GM19099 (cell line): ENCODE measurements around the gene POP4.

ENCODE experiments used
- POLR2A ChIP-seq: IDR thresholded peaks from 3 replicates; pipeline ENCODE4 v1.6.1; 2011; ENCODE audit warnings: low read depth; ENCODE audit not compliant: insufficient read length; ENCODE audit errors: extremely low read depth

Gene POP4

DNA sequence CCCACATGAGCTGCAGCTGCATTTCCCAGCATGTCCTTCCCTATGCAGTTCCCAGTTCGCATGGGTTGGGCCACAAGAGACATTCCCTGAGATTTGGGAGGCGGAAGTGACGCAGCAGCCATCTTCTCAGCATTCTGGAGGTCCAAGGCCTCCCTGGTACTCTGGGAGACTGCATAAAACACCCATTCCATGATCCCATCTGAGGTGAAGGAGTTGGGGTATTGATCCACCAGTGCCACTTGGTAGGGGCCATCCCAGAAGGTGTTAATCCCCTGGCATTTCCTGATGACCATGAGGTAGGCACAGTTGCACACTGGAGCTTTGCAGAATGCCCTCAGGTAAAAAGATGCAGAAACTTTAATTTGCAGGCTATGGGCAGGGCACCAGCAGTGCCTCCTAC is 25.4 kb downstream of the POP4 start:
- TF ChIP-seq POLR2A = no peak

DNA sequence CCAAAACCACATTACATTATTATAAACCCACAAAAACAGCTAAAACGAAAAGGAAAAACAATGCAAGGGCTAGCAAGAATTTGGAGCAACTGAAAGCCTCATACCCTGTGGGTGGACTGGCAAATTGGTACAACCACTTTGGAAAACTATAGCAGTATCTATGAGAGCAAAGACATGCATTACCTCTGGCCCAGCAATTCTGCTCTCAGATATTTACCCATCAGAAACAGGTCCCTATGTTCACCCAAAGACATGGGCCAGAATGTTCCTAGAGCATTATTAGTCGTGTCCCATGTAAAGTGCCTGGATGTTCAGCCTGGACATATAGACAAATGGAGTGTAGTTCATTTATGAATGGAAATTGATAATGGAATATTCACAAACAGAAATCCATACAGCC is 27.9 kb downstream of the POP4 start:
- no peak for TF ChIP-seq POLR2A

DNA sequence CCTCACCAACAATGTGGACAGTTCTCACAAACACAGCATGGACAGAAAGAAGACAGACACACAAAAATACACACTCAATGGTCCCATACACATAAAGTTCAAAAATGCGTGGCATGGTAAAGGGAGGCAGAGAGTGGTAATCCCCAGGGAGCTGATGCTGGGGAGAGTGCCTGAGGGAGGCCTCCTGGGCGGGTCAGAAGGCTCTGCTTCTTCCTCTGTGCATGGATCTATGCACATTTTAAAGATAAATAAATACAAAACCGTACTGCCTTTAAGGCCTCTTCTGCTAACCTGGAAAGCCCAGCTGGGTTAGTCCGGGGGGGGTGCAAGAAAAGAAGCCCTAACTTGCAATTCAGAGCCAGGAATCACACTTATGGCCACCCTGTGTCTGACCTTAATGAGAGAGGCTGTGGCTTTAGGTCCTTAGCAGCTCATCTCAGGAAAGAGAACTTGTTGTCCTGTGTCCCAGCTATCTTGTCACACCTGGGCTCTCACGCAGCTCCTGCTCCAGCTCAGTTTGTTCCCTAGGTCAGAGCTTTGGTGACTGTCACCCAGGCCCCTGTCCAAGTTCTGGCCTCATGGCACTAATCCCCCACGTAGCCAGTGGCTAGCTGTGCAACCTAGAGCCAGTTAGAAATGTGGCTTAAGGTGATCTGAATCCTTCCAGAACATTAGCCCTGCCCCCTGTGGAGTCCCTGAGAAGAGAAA is 28.5 kb downstream of the POP4 start:
- no peak for TF ChIP-seq POLR2A

DNA sequence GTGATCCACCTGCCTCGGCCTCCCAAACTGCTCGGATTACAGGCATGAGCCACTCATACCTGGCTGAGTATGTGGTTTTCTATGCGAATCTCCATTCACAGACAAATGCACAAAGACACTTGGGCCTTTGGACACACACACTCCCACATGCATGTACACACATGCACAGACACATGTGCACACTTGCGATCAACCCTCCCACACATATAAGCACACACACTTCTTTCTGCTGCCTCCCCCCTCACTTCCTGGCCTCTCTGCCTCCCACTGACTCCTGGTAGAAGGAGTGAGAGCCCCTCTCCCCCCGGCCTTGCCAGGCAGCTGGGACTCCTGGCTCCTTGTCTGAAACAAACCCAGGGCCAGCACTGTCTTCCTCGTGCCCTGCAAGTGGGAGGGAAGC is 29.9 kb downstream of the POP4 start:
- TF ChIP-seq POLR2A = no peak

DNA sequence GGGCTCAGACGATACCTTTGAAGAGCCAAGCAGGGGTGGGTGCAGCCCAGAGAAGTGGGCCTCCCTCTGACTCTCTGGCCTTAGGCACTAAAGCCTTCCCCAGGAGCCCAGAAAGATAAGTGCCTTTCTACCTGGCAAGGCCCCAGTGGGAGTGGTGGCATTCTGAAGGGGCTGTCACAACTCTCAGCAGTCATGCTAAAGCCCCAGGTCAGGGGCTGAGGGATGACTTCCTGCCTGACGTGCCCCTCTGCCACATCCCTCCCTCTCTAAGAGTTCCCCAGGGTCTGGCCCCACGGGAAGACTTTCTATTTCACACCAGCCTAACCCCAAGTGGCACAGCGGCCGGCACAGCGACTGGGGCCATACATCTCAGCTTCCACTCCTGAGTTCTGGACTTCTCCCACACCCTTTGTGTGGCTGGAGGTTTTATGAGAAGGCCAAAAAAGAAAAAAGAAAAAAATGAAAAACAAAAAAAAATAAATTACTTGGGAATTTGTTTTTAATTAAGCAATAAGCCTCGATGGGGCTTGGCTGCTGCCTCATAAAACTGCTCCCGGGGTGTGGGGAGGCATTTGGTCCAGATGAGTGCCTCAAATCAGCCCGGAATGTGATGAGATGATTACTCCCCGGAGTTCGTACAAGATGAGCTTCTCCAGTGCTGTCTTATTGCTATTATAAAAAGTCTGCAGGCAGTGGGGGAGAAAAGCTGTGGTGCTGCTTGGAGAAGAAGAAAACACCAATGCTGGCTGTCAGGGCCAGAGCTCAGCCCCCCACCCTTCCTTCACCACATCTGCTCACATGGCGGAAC is 30.7 kb downstream of the POP4 start:
- no peak for TF ChIP-seq POLR2A

DNA sequence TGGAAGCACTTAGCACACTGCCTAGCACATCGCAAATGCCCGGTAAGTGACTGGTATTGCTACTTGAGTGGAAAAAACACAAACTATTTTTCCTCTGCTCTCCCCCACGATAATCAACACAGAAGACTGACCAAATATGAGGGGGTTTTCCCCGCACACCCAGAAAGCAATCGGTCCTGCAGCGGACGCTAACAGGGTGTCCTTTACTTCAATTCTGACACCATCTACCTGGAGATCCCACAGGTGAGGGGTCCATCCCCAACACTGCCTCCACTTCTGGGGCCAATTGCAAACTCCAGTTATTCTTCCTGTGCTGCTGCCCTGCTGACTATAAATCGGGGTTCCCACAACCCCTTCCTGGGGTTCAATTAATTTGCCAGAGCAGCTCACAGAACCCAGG is 33.0 kb downstream of the POP4 start:
- TF ChIP-seq POLR2A = no peak

DNA sequence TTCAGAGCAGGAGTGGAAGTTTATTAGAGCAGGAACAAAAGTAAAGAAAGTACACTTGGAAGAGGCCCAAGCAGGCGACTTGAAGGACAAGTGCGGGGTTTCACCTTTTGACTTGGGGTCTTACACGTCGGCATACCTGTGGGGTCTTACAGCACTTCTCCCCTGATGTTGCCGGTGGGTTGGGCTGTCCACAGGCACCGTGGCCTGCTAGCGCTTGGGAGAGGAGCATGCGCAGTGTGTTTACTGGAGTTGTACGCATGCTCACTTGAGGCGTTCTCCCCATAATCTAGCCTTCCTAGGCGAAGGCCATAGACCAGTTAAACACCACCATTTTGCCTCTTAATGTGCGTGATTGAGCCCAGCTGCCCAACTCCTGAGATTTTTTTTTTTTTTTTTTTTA is 34.1 kb downstream of the POP4 start:
- no peak for TF ChIP-seq POLR2A

DNA sequence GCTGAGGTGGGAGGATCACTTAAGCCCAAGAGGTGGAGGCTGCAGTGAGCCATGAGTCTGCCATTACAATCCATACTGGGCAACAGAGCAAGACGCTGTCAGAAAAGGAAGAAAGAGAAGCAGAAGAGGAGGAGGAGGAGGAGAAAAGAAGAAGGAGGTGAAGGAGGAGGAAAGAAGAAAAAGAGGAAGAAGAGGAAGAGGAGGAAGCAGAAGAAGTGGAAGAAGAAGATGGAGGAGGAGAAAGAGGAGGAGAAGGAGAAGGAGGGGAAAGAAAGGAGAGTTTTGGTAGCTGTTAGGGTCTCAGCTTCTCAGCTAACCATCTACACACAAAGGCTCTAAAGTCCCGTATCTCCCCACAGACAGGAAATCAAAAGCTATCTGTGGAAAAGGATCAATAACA is 35.5 kb downstream of the POP4 start:
- no peak for TF ChIP-seq POLR2A

DNA sequence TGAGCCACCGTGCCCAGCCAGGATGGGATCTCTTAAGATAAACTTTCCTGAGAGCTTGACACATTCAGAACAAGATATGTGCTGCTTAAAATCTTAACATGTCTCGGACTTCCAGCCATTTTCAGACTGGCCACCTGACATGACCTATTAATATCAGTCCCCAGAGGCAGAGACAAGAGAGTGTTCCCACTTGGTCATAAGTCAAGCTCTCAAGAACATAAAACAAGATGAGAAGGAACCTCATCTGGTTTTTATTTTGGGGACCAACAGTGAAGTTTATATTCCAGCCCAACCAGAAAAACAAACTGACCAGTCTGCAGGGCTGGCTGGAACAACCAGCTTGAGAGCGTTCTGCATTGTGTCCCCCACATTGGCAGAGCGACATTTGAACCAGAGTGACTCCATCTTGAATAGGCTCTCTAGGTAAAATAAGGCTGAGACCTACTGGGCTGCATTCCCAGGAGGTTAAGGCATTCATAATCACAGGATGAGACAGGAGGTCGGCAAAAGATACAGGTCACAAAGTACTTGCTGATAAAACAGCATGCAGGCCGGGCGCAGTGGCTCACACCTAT is 37.4 kb downstream of the POP4 start:
- no peak for TF ChIP-seq POLR2A

DNA sequence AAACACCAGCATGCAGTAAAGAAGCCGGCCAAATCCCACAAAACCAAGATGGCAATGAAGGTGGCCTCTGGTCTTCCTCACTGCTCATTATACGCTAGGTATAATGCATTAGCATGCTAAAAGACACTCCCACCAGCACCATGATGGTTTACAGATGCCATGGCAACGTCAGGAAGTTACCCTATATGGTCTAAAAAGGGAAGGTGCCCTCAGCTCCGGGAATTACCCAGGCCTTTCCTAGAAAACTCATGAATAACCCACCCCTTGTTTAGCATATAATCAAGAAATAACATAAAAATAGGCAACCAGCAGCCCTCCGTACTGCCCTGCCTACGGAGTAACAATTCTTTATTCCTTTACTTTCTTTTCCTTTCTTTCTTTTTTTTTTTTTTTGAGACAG is 38.1 kb downstream of the POP4 start:
- no peak for TF ChIP-seq POLR2A

DNA sequence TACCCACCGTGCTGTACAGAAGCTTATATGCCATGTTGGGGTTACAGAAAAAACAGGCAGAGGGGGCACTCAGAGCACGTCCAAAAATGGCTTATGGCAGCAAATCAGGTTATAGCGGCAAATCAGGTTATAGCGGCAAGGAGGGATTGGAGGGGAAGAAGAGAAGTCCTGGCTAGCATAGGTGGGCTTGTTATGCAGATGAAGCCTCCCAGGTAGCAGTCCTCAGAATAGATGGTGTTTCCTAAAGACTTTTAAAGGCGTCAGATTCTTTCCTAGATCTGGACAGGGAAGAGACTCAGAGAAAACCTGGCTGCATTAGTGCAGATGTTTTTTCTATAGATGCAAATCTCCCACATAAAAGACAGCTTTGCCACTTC is 39.4 kb downstream of the POP4 start:
- no peak for TF ChIP-seq POLR2A

DNA sequence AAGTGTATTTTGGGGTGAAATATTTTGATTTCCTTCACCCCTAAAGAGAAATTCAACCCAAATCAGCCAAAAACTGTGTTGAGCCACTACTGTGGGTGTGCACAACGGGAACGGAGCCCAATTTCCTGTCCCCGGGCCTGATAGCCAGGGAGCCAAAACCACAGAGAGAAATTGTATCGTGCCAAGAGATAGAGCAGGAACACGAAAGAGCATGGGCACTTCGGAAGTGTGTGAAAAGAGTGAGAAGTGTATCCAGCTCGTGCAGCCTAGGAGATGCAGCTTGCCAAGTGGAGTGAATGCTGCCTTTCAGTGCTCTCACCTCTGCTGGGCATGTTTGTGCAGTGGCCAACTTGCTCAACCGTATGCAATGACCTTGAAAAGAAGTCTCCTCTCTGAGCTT is 39.8 kb downstream of the POP4 start:
- TF ChIP-seq POLR2A = no peak

DNA sequence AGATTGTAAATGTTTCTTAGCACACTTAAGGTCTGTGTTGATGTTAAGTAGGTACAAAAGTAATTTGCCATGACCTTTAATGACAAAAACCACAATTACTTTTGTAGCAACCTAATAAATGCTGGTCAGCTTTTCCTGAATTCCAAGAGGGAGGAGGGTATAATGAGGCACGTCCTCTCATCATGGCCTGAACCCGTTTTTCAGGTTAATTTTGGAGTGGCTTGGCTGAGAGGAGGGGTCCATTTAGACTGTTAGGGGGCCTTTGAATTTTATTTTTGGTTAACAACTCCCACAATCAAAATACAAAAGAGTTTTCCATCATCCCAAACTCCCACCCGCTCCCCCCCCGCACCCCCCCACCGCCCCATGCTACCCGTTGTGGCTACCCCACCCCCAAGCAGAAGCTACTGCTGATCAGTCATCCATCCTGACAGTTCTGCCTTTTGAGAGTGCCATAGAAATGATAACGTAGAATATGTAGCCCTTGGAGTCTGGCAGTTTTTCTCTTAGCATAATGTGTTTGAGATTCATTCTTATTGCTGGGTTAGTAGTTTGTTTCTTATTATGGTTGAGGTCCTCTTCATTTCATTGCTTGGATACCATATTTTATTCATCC is 44.8 kb downstream of the POP4 start:
- TF ChIP-seq POLR2A = no peak

DNA sequence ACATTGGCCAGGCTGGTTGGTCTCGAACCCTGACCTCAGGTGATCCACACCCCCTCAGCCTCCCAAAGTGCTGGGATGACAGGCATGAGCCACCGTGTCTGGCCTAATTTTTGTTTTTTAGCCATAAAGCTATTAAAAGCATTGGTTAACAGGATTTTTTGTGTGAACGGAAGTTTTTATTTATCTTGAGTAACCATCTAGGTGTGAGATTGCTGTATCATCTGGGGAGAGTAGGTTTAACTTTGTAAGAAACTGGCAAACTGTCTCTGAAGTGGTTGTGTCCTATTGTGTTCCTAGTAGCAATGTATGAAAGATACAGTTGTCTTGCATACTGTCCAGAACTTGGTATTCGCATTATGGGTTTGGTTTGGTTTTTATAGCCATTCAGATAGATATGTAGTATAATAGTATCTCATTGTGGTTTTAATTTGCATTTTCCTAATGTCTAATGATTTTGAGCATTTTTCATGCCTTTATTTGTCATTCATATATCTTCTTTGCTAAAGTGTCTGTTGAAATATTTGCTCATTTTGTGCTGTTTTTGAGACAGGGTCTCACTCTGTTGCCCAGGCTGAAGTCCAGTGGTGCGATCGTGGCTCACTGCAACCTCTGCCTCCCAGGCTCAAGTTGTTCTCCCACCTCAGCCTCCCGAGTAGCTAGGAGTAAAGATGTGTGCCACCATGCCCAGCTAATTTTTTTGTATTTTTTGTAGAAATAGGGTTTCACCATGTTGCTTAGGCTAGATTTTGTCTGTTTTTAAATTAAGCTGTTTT is 45.7 kb downstream of the POP4 start:
- TF ChIP-seq POLR2A = no peak

DNA sequence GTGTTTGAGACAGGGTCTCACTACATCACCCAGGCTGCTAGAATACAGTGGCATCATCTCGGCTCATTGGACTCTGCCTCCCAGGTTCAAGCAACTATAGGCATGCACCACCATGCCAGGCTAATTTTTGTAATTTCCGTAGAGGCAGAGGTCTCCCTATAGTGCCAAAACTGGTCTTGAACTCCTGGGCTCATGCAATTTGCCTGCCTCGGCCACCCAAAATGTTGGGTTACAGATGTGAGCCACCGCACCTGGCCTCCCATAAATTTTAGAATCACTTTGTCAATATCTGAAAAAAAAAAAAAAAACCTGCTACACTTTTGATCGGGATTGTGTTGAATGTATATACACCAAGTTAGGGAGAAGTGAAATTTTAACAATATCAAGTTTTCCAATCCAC is 47.3 kb downstream of the POP4 start:
- no peak for TF ChIP-seq POLR2A
